RPMI7951 (cell line): Measurements from ENCODE around the gene PIGL. TPM values are rescaled to one million over a fixed set of nuclear protein-coding genes. Genes with fewer than 3 reads are reported as not detected.
A peak's percentile ranks its signal among the peaks of the same experiment; 100 is the strongest.
"Not testable (repeated sequence)": the region's sequence is repeated elsewhere in the genome, so short reads cannot be mapped to it uniquely, and the experiment has no call there.

Source experiments
- DNase-seq: peaks from one replicate; pipeline ENCODE4 v3.0.0-alpha.2; 2012; ENCODE audit warnings: low read depth
- total RNA-seq: library from RNA; depleted of rRNA; stranded (reverse); fragments of >200 nt; shearing (Covaris generic); gene quantifications from 2 replicates; pipeline ENCODE4 v1.2.3, GENCODE V29; 2014

PIGL gene
- total RNA-seq, 1 experiment from 2014 or later: 12.0 TPM

DNA sequence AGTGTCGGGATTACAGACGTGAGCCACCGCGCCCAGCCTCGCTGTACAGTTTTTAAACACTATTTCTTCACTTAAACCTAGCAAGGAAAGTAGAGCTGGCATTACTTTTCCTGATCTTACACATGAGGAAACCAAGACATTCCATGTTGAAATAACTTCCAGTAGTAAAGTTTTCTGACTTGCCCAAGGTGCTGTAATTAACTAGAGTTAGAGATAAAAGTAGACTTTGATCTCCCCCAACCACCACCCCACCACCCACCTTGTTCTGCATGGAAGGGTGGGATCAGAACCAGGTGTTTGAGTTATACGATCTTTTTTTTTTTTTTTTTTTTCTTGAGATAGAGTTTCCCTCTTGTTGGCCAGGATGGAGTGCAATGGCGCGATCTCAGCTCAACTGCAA, 89.2 kb downstream of the PIGL start:
- no peak for DNase-seq

DNA sequence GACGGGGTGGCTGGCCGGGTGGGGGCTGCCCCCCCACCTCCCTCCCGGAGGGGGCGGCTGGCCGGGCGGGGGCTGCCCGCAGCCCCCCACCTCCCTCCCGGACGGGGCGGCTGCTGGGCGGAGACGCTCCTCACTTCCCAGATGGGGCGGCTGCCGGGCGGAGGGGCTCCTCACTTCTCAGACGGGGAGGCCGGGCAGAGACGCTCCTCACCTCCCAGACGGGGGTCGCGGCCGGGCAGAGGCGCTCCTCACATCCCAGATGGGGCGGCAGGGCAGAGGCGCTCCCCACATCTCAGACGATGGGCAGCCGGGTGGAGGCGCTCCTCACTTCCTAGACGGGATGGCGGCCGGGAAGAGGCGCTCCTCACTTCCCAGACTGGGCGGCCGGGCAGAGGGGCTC, 95.1 kb downstream of the PIGL start:
- DNase-seq: not testable (repeated sequence)

DNA sequence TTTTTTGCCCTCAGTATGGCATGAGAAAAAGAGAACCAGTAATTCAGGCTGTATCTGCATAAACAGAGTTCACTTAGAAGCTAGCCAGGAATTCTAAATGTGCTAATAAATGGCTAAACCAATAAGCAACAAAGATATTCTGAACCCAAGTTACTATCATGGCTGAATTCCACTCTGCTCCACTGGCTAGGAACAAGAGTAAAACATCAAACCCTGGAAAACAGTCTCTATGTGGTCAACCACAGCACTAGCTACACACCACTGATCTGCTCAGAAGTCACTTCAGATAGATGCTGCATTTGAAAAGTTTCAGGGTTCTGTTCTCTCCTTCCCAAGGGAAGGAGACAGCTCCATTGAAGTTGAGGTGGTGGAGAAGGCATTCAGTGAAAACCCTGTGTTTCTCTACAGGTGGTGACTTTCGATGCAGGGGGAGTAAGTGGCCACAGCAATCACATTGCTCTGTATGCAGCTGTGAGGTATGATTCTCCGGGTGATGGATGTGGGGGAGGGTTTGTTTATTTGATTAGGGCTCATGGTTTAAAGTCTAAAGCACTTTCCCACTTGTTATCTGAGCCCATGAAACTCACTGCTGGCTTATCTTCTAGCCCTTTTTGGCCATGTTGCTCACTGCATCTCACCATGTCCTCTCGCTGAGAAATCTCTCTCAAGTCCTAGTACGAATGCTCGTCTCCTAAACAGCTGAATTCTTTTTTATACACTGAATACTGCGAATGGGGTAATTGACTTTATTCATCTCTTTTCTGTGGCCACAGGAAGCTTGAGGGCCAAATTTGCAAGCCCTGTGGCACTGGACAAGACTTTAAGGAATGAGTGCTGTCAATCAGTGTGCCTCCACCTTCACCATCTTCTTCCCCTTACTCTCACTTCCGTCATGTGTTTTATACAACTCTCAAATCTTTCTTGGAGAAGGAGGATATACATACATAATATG, 96.4 kb downstream of the PIGL start:
- no peak for DNase-seq

DNA sequence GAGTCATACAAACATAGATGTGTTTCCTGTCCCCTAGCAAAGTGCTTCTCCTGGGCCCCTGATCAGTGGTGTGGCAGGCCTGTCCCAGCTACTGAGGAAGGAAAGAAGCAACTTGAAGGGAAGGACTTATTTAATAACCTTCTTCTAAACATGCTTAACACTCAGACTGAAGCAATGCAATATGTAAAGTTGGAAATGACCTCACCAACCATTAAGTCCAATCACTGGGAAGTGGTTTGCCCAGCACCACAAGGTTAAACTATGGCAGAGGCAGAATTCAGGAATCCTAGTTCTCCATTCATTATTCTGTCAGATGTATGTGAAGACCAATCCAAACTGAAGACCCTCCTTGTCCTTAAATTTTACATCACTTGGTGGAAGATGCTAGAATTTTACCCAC, 97.2 kb downstream of the PIGL start:
- no peak for DNase-seq

DNA sequence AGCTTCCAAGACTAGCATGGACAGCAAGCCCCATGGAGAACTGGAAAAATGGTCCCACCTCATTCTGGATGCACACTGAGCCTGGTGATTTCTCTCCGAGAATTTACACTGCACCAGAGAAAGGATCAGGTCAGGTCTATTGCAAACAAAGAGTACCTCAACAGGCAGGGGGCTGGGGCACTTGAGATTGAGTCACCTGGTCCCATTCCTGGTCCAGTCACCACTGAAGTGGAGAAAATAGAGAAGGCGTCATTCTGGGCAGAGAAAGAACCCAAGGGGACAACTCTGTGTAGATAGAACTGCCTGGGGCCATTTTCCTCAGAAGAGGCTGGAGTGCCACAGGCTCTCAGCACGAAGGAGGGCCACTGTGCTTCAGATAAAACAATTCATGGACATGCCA, 97.8 kb downstream of the PIGL start:
- no peak for DNase-seq

DNA sequence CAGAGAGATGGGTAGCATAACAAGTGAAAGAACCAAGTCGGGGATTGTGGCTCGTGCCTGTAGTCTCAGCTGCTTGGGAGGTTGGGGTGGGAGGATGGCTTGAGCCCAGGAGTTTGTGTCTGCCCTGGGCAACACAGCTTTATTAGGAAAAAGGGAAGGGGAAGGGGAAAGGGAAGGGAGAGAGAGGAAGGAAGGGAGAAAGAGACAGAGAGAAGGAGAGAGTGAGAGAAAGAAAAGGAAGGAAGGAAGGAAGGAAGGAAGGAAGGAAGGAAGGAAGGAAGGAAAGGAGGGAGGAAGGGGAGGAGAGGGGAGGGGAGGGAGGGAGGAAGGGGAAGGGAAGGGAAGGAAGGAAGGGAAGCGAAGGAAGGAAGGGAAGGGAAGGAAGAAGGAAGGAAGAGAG, 103.0 kb downstream of the PIGL start:
- no peak for DNase-seq

DNA sequence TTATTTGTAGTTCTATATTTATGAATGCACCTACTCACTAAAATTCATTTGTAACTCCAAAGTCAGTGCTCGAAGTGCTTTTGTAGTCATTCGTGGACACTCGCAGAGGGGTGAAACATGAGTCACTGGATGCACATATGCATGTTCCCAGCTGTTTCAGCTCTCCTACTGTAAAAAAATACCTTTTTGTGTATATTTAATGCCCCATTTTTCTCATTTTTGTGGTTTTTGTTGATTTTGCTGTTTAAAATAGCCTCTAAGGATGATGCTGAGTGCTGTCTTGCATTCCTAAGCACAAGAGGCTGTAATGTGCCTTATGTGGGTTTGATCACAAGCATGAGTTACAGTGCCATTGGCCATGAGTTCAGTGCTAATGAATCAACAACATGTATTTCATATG, 105.6 kb downstream of the PIGL start:
- peak; percentile 65 for DNase-seq

DNA sequence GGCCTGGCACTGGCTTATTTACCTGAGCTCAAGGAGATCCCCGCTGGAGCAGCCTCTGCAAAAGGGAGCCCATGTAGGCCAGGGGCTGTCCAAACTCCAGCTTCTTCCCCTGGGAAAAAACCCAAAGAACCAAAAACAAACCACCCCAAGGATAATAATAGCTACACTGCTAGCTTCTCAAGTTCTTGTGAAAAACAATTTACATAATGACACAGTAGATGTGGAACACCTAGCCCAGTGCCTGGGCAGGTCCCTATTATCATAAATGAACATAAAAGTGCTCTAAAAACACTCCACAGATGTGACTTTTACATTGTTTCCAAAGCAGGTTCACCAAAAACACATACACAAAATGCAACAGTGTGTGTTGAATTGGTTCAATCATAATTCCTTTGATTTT, 109.0 kb downstream of the PIGL start:
- no peak for DNase-seq

DNA sequence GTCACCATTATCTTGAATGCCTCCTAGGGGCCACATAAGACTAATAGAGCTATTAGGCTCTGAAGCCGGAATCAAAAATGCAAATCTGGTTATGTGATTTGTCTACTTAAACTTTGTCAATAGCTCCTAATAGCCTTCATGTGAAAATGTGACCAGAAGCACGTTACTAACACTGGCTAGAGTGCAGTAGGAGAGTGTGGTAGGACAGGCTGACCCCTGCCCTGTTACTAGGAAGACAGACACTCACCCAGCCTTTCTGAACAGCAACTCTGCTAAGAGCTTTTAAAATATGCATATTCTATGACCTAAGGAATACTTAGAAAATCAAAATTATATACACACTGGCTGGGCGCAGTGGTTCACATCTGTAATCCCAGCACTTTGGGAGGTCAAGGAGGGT, 110.0 kb downstream of the PIGL start:
- DNase-seq: no peak

DNA sequence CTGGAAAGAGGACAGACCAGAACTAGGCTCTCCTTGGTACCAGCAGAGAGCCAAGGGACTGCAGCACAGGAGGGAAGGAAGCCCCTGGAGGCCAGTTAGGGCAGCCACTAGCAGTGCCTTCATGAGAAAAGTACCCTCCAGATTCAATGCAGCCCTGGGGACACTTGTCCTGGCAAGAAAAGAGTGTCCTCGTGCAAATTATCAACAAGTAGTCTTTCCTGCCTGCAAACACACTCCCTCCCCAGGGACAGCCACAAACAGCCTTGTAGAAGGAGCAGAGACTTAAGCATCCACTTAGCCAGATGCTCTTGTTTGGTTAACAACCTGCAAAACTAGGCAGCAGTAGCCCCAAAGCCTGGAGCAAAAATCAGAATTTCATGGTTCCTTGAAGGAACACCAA, 112.0 kb downstream of the PIGL start:
- peak; percentile 42 for DNase-seq

DNA sequence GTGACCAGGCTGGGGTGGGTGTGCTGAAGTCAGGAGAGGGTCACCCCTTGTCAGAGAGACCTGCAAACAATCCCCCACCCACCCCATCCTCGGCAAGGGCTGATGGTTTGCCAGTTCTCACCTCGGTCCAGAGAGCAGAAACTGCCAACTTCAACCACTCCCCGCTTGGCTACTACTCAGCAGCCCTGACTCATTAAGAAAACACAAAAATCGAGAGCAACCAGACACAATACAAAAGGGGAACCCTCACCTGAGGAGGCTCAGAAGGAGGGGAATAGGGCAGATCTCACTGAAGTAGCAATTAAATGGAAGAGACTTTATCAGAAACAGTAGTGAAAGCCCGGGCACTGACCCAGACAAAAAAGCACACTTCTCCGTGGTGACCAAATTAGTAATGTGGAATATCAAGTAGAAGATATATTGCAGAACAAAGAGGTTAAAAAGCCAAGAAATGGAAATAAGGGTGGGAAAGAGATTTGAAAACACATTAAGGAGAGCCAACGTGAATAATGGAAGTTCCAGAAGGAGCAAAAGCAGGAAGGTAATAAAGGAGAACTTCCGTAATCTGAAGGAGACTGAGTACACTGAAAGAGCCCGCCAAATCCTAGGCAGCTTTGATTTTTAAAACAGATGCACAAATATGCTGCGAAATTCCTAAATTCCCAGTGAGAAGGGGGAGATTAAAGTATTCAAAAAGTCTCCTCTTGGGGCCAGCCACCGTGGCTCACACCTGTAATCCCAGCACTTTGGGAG, 112.7 kb downstream of the PIGL start:
- DNase-seq: peak; percentile 49

DNA sequence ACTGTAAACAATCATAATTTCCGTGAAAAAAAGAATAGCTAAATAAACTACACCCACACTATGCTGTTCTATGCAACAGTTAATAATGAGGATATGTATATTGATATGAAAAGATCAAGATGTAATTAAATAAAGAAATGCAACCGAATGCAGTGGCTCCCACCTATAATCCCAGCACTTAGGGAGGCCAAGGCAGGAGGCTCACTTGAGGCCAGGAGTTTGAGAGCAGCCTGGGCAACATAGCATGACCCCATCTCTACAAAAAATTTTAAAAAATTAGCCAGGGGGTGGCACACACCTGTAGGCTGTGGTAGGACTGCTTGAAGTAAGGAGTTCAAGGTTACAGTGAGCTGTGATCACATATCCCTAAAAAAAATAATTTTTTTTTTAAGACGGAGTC, 121.4 kb downstream of the PIGL start:
- no peak for DNase-seq

DNA sequence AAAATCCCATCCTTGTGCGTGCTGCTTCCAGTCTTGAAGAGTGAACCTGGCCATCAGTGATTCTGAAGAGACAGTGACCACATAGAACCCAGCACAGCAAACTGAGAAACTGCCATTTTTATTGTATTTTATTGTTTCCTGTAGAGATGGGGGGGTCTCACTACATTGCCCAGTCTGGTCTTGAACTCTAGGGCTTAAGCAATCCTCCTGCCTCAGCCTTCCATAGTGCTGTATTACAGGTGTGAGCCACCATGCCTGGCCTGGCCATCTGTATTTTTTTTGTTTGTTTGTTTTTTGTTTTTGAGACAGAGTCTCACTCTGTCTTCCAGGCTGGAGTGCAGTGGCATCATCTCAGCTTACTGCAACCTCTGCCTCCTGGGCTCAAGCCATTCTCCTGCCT, 122.4 kb downstream of the PIGL start:
- no peak for DNase-seq

DNA sequence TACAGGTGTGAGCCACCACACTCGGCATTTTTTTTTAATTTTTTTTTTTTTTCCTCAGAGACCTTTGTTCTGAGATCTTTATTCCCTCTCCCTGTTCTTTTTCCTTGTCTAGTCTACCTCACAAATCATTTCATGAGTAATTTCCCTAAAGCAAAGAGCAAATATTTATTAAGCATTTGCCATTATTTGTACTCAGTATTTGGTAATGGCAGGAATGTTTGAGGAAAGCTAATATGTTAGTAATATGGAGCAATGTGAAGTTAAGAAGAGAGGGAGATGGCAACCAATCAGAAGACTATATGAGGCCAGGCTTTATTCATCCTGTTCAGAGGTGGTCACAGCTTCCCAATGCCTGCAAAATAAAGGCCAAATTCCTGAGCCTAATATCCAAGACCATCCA, 122.9 kb downstream of the PIGL start:
- no peak for DNase-seq

DNA sequence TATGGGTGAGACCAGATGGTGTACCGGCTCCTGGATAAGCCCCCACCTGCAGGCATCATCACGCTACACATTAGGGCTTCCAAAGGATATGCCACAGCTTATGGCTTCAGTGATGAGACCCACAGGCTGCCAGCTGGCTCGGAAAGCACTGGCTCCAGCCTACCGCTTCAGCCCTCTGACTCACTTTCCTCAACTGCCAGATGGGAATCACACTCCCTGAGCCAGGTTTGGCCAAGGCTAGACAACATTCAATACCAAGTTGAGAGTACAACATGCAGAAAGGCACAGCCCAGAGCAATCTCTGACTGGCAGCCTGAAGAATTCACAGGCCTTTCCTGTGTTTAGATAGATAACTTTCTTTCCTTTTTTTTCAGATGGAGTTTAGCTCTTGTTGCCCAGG, 126.0 kb downstream of the PIGL start:
- DNase-seq: peak; percentile 36

DNA sequence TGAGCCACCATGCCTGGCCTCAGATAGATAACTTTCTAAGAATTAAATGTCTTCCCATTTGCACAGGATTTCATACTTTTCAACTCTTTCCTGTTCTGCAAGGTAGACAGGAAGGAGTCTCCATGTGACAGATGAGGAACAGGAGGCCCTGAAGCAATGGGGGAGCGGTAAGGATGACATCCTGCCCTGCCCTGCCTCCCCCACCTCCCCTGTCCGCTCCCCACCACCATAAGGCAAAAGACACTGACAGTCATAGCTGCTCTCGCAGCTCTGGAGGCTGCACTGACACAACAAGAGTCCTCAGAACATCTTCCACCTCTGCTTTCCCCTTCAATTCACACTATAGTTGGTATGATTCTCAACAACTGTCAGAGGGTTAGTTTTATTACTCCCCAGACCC, 126.6 kb downstream of the PIGL start:
- DNase-seq: no peak

DNA sequence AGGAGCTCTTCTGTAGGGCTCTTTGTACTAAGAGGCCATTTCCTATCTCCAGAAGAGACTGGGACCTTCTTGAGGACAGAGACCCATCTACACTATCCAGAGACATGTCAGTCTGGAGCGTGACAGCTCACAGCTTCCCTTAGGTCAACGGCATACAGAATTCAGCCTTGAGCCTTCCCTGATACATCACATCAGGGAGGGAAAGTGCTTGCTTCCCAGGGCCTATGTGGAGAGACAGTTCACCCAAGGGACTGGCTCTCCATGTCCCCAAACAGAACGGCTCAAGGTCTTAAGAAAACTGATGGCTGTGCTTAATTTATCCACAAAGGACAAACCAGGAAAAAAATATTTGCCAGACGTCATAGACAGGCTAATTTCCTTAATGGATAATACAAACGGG, 128.6 kb downstream of the PIGL start:
- DNase-seq: no peak

DNA sequence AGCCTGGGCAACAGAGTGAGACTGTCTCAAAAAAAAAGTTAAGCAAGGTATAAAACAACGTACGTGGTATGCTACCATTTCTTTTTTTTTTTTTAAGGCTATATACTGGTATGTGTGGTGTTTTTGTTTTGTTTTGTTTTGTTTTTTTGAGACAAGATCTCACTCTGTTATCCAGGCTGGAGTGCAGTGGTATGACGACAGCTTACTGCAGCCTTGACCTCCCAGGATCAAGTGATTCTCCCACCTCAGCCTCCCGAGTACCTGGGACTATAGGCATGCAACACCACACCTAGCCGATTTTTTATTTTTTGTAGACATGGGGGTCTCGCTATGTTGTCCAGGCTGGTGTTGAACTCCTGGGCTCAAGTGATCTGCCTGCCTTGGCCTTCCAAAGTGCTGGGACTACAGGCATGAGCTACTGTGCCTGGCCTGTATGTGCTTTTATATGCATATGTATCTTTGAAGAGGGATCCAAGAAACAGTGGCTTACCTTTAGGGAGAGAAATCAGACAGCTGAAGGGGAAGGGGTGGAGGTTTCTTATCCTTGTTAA, 129.8 kb downstream of the PIGL start:
- DNase-seq: no peak

DNA sequence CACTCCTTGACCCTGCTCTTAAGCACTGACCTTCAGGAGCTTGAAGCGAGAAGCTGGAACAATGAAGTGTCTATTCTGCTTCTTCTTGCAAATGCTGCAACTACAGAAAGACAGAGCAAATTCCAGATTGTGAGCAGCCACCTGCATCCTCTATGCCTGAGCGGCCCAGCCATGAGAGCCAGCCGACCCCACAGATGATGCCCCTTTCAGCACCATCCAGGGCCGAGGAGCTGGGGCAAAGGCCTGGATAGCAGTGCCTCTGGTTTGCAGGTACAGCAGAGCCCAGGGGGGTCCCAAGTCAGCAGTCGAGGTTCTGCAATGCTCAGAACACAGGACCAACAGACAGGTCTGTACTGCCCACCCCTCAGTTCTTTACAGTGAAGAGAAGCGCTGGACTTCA, 131.6 kb downstream of the PIGL start:
- DNase-seq: no peak

DNA sequence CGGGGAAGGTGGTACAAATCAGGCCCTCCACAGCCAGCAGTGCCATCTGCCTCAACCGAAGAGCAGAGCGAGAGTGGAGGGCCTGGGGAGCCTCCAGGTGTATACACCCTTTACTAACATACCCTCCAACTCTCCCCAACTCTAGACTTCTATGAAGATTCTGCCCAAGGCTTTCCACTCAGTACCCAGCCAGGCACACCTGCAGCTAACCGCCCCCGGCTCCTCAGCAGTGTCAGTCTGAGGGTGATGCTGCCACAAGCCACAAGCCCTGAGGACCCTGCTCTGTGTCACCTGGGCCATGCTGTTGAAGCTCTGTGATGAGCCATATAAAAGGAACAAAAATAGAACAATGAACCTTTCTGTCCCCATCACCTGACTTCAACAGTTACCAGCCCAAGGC, 132.4 kb downstream of the PIGL start:
- no peak for DNase-seq

DNA sequence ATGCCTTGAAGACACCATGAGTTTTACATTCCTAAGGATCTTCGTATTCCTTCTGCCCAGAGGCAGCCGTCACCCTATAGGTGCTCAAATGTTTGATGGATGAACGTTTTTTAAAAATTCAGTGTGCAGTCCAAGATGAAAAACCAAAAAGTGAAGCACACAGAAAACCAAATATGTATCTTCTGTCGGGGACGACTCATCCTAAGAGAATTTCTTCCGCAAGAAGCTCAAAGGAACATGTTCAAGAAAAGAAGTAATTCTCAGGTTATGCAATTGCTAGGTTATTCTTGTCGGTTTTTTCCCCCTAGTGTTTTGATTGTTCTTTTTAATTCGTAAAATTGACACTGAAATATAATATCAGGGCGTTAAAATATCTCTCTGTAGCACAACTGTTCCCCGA, 134.8 kb downstream of the PIGL start:
- DNase-seq: no peak

DNA sequence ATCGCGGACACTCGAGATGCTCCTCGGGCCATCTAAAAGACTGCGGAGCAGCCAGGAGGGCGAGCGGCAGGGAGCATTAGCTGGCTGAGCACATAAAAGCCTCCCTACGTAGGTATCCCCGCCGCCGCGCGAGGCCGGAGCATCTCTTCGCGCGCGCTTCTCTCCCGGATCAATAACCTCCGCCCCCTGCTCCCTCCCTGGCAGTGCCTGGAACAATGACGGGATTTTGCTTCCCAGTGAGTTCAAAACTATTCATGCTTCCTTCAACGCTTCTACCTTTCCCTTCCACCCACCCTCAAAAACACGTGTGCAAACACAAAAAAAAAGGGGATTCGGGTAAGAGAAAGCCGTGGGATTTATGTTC, 135.3 kb downstream of the PIGL start:
- peak; percentile 38 for DNase-seq
